Renal cortical epithelial cell (primary cell): ENCODE data around the gene CYP27C1. TPM values are rescaled to one million over a fixed set of nuclear protein-coding genes. Genes with fewer than 3 reads are reported as not detected.

Experiments used
- total RNA-seq: library from RNA; depleted of rRNA; stranded (reverse); fragments of >200 nt; gene quantifications from 2 replicates; pipeline ENCODE4 v1.2.3, GENCODE V29; 2014

Gene CYP27C1
- total RNA-seq, 1 donor from 2014 or later: 1.5 TPM

Other genes starting within 250 kb of the CYP27C1 start
- gene BIN1, start 113.1 kb downstream of the CYP27C1 start, total RNA-seq: 88.0 and 201 TPM in 2 replicates
- 29.9 and 50.9 TPM in 2 replicates for gene ERCC3, start 73.8 kb upstream of the CYP27C1 start, total RNA-seq
- 29.7 and 49.2 TPM in 2 replicates for gene MAP3K2, start 167.7 kb upstream of the CYP27C1 start, total RNA-seq
- 0.25 TPM in 1 of 2 replicates, not detected in the other for gene PROC, start 198.1 kb upstream of the CYP27C1 start, total RNA-seq